Measurements from ENCODE around the gene EIF2B4. TPM values are rescaled to one million over a fixed set of nuclear protein-coding genes. Genes with fewer than 3 reads are reported as not detected.

The EIF2B4 gene
- total and polyA plus RNA-seq, 2 of the 13 experiments (the other 11 are each of a cell fraction or from before 2014, with no cell fraction given): 91.5 to 96.4 TPM

- TF ChIP-seq STAG1 (CRISPR knock-in tag; IDR thresholded peaks at IDR 0.05): peak; percentile 53; the same call in 1 of the 2 replicates
- TF ChIP-seq HIVEP1 (CRISPR knock-in tag; IDR thresholded peaks at IDR 0.05): peak; percentile 58
- peak; percentile 78 for TF ChIP-seq U2AF1 (optimal IDR thresholded peaks at IDR 0.05; ENCODE audit: low read depth, low read length)
- TF ChIP-seq MTA1 (CRISPR knock-in tag; IDR thresholded peaks at IDR 0.05; ENCODE audit: borderline replicate concordance): 0 out of 2 replicates have a peak, but pooled peaks have one; percentile 29
- TF ChIP-seq PAF1 (CRISPR knock-in tag; IDR thresholded peaks at IDR 0.05): peak; percentile 91
- 0 out of 2 replicates have a peak, but pooled peaks have one; percentile 77 for TF ChIP-seq MEIS1 (CRISPR knock-in tag; IDR thresholded peaks at IDR 0.05; ENCODE audit: borderline replicate concordance)
- TF ChIP-seq MEIS2 (CRISPR knock-in tag; IDR thresholded peaks at IDR 0.05): 0 out of 2 replicates have a peak, but pooled peaks have one; percentile 38
- TF ChIP-seq, protein P1, sequence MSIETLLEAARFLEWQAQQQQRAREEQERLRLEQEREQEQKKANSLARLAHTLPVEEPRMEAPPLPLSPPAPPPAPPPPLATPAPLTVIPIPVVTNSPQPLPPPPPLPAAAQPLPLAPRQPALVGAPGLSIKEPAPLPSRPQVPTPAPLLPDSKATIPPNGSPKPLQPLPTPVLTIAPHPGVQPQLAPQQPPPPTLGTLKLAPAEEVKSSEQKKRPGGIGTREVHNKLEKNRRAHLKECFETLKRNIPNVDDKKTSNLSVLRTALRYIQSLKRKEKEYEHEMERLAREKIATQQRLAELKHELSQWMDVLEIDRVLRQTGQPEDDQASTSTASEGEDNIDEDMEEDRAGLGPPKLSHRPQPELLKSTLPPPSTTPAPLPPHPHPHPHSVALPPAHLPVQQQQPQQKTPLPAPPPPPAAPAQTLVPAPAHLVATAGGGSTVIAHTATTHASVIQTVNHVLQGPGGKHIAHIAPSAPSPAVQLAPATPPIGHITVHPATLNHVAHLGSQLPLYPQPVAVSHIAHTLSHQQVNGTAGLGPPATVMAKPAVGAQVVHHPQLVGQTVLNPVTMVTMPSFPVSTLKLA (IDR thresholded peaks at IDR 0.05): no peak
- no peak for TF ChIP-seq XRCC5 (optimal IDR thresholded peaks at IDR 0.05; ENCODE audit: low read length)
- TF ChIP-seq ZNF672 (CRISPR knock-in tag; IDR thresholded peaks at IDR 0.05): peak; percentile 50; the same call in 1 of the 2 replicates
- no peak for TF ChIP-seq NFKB2 (CRISPR knock-in tag; IDR thresholded peaks at IDR 0.05; ENCODE audit: borderline replicate concordance)
- TF ChIP-seq AGO1 (IDR thresholded peaks at IDR 0.05; ENCODE audit: low read depth, low read length, poor library complexity, severe bottlenecking): peak; percentile 88
- no peak for TF ChIP-seq PHB2 (IDR thresholded peaks at IDR 0.05; ENCODE audit: partially characterized antibody)
- TF ChIP-seq MAX (IDR thresholded peaks at IDR 0.05): peak; percentile 12; the same call in 1 of the 2 replicates
- no peak for TF ChIP-seq DPF2 (CRISPR knock-in tag; IDR thresholded peaks at IDR 0.05; ENCODE audit: borderline replicate concordance, low read depth)
- no peak for TF ChIP-seq GMEB2 (CRISPR knock-in tag; IDR thresholded peaks at IDR 0.05; ENCODE audit: low read depth)
- 0 out of 2 replicates have a peak, but pooled peaks have one; percentile 31 for TF ChIP-seq NFAT5 (CRISPR knock-in tag; IDR thresholded peaks at IDR 0.05)
- TF ChIP-seq, protein P2, sequence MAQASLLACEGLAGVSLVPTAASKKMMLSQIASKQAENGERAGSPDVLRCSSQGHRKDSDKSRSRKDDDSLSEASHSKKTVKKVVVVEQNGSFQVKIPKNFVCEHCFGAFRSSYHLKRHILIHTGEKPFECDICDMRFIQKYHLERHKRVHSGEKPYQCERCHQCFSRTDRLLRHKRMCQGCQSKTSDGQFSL (CRISPR knock-in tag; IDR thresholded peaks at IDR 0.05): 0 out of 2 replicates have a peak, but pooled peaks have one; percentile 32
- peak; percentile 17; the same call in 1 of the 2 replicates for TF ChIP-seq SALL1 (CRISPR knock-in tag; IDR thresholded peaks at IDR 0.05)
- TF ChIP-seq MED8 (CRISPR knock-in tag; IDR thresholded peaks at IDR 0.05; ENCODE audit: insufficient replicate concordance): peak; percentile 63
These were observed 8.1 kb upstream of the EIF2B4 start (continued) for GRCh38 chr2:27378096-27378808.
